Measurements from ENCODE around the gene DUS2.

DUS2 gene

DNA sequence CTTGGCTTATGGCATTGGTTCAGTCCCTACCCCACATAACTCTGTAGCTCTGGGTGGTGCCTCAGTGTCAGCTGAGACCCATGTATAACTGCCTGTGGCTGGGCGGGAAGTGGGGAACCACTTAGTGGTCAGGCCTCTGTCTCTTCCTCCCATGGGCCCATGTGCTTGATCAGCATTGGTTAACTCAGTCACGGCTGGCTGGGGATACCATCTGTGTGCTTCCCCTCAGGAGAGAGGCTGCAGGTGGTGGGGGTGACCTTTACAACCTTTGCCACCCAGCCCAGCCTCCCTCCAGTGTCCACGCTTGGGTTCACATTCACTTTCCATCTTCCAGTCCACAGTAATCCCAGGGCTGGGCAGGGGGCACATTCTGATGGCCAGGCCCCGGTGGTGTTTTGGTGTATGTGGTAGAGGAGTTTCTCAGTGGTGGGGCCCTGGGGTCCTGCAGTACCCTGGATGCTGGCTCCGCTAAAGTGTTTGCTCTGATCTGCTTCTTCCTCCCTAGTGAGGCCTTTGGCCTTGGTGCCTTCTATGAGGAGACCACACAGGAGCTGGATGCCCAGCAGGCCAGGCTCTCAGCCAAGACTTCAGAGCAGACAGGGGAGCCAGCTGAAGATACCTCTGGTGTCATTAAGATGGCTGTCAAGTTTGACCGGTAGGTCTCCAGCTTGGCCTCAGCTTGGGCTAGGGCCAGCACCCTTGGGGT is 51.9 kb downstream of the DUS2 start:
- in situ Hi-C loops (cut with MboI; ENCODE audit: low sequenced_read_pairs): no loop called here

DNA sequence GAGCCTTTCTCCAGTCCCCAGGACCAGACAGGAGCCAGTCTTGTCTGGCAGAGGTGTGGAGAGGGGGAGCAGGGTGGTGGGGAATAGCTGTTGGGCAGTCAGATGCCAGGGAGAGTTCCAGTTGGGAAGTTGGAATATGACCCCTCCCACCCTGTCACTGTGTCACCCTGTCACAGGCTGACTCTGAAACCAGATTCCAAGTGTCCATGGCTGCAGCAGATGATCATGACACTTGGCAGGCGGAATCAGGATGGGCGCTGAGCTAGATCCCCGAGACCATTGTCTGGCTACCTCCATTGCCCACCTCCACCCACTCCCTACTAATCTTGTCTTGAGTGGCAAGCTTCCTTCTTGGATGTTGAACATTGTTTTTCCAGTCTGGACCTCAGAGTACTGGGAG is 52.9 kb downstream of the DUS2 start:
- in situ Hi-C loops (cut with MboI; ENCODE audit: low sequenced_read_pairs): no loop called here

DNA sequence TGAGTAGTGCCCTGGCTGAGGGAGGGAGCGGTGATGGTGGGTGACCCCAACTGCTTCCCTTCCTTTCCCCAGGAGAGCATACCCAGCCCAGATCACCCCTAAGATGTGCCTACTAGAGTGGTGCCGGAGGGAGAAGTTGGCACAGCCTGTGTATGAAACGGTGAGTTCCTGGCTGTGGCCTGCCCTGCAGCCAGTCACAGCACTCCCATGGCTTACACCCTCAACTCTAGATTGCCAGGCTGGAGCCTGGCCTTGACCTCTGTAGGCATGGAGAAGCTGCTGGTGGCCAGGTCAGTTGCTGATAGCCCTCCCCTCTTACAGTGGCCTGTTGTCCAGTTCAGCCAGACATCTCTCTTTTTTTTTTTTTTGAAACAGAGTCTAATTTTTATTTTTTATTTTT is 53.5 kb downstream of the DUS2 start:
- in situ Hi-C loops (cut with MboI; ENCODE audit: low sequenced_read_pairs): no loop called here

DNA sequence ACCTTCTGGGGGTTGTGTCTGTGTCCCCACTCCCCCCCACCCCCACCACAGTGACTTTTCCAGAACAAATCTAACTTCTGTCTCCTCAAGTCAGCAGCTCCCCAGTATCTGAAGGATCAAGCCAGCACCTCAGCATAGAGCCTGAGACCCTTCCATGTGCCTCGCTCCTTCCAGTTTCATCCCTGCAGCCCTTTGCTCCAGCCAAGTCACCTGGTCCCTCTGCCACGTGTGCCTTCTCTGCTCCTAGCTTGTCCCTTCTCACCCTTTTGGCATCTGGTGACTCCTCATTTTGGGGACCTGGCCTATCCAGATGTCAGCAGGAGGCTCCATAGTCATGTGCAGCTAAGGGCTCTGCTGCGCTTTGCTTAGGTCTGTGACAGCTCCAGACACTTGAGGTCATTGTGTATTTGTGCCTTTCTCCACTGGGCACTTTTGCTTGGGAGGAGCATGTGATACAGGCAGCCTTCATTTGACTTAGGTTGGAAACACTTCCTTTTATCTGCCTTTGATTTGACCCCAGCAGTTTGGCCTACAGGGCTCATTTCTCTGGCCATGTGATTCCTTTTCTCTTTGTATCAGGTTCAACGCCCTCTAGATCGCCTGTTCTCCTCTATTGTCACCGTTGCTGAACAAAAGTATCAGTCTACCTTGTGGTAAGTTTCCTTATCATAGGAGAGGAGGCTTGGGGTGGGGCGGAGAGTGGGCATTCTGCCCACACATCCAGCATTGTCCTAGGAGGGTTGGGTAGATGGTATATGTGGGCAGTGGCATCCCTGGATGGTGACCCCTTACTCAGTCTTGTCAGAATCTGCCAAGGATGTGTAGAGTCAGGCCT is 55.0 kb downstream of the DUS2 start:
- in situ Hi-C loops (cut with MboI; ENCODE audit: low sequenced_read_pairs): no loop called here

DNA sequence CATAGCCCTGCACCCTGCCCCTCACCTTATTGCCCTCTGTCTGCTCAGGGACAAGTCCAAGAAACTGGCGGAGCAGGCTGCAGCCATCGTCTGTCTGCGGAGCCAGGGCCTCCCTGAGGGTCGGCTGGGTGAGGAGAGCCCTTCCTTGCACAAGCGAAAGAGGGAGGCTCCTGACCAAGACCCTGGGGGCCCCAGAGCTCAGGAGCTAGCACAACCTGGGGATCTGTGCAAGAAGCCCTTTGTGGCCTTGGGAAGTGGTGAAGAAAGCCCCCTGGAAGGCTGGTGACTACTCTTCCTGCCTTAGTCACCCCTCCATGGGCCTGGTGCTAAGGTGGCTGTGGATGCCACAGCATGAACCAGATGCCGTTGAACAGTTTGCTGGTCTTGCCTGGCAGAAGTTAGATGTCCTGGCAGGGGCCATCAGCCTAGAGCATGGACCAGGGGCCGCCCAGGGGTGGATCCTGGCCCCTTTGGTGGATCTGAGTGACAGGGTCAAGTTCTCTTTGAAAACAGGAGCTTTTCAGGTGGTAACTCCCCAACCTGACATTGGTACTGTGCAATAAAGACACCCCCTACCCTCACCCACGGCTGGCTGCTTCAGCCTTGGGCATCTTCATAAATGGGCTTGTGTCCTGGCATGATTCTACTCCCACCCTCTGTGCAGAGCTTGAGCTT is 55.8 kb downstream of the DUS2 start:
- in situ Hi-C loops (cut with MboI; ENCODE audit: low sequenced_read_pairs): no loop called here

DNA sequence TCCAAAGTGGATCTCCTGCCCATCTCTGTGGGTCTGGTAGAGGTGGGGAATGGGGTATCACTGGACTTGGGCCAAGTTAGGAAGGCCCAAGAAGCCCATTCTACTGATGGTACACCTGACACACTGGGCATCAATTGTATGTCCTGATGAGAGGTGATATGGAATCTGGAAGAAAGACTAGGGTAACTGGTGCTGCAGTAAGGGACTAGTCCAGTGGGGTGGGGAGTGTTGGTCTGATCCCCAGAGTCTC is 56.2 kb downstream of the DUS2 start:
- in situ Hi-C loops (cut with MboI; ENCODE audit: low sequenced_read_pairs): no loop called here

DNA sequence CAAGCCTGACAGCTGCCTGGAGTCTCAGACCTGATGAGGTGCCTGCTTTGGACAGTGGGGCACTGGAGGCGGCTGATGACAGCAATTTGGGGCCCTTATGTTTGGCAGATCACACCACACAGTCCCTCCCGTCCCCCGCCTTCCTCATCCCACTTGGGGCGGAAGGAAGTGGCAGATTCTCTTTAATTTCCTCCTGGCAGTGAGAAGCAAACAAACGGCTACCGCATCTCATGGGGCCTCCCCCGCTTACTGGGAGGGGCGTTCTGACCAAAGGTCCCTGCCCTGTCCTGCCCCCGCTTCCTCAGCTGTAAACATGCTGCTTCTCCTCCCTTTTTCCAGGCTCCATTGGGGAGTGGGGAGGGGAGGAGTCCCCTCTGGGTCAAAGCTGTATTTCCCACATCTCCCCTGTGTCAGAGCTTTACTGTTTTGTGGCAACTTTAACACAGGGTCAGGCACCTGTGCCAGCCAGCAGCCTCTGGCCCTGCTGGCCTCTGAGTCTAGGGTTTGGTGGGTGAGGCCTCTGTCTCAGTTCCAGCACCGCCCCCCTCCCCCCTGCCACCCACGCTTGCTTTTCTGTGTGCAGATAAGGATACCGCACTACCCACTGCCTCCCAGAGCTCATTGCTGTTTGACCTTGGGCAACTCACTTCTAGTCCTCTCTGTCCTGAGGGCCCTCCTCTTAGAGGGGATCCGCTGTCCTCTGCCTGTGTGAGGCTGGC is 56.7 kb downstream of the DUS2 start:
- in situ Hi-C loops (cut with MboI; ENCODE audit: low sequenced_read_pairs): no loop called here

DNA sequence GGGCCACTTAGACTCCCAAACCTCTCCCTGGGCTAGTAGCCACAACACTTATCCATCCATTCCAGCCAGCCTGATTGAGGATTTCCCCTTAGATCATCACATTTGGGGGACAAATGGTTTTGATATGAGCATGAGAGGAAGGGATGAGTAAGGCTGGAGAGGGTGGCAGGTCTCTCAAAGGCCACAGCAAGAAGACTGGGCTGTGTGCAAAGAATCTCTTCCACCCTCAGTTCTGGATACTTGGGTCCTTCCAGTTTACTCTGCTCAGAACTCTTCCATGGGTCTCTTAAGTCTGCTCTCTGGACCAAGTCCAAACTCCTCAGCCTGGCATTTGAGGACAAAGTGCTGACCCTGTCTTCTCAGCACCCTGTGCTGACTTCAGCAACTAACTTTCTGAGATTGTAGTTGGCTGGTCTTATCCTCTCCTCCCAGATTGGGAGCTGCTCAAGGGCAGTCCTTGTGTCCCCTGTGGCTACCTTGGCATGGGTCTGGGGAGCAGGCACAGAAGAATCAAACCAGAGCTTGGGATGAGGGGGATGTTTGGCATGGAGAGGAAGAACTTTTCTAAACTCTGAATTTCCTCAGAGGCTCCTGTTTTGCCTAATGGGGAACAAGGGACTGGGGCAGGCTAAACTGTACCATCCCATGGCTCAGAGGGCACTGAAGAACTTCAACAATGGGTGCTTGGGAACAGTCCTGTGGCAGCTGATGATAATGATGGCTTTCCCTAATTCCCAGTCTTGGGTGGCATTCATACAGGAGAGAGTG is 59.0 kb downstream of the DUS2 start:
- in situ Hi-C loops (cut with MboI; ENCODE audit: low sequenced_read_pairs): no loop called here

DNA sequence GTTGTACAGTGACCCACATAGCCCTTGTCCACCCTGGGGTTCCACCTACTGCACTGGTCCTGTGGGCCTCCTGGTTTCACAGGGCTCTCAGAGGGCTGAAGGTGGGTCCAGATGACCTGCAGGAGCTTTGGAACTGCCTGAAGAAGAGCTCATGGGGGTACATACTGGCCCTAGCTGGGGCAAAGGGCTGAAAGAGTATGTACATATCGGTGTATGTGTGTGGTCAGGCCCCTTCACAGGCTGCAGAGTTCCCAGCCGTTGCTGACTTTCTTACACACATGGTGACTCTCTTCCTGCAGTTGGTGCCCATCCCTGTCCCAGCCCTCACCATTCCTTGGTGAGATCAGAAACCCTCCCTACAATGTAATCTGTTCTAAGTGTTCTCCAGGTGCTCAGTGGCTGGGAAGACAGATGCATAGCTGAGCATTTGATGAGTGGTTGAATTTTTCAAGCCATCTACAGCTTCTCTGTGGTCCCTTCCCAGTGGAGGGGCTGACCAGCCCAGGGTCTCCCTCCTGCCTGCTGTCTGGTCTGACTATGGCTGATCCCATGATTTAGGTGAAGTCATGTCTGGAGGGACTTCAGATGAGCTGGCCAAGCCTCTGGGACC is 59.6 kb downstream of the DUS2 start:
- in situ Hi-C loops (cut with MboI; ENCODE audit: low sequenced_read_pairs): no loop called here

DNA sequence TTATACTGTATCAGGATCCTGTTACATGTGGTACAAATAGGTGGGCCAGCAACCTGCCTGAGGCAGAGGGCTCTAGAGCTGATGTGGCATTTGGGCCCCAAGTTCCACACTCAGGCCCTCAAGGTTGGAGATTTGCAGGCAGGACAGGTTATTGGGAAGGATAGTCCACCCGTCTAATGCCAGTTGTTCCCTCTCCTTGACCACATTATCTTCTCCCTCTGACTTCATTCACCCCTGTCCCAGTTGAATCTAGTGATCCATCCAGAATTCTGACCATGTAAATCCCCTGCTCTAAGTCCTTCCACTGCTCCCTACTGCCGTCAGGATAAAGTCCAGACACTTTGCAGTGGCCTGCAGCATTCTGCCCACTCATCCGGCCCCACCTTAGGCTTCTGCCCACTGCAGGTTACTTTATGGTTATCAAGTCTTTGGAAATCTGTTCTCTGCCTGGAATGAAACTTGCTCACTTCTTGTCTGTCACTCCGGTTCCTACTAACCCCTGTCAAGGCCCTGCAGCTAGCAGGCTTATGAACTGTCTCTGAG is 60.2 kb downstream of the DUS2 start:
- in situ Hi-C loops (cut with MboI; ENCODE audit: low sequenced_read_pairs): no loop called here

DNA sequence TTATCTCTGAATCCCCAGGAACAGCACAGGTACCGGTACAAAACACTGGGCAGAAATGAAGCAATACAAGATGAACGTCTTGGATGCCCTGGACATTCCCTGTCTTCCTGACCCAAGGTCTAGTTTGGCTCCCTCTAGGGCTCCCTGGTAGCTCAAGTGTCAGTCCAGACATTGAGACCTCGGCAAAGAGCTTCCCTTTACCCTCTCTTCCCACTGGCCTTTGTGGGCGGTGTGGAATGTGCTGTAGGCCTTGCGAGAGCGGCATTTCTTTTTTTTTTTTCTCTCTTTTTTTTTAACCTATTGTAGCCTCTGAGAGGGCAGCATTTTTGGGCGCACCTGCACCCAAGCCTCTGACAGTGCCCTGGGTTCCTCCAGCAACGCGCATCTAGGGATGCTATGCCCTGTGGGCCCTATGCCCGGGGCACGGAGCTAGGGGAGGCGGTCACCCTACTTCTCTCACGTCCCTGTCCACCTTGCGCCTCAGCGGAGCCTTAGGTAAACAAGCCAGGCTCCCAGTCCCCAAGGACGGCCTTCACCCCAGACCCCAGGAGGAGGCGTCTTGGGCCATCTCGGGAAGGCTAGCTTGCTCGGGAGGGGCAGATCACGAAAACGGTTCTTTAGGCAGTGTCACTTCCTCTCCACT is 60.9 kb downstream of the DUS2 start:
- in situ Hi-C loops (cut with MboI; ENCODE audit: low sequenced_read_pairs): no loop called here

DNA sequence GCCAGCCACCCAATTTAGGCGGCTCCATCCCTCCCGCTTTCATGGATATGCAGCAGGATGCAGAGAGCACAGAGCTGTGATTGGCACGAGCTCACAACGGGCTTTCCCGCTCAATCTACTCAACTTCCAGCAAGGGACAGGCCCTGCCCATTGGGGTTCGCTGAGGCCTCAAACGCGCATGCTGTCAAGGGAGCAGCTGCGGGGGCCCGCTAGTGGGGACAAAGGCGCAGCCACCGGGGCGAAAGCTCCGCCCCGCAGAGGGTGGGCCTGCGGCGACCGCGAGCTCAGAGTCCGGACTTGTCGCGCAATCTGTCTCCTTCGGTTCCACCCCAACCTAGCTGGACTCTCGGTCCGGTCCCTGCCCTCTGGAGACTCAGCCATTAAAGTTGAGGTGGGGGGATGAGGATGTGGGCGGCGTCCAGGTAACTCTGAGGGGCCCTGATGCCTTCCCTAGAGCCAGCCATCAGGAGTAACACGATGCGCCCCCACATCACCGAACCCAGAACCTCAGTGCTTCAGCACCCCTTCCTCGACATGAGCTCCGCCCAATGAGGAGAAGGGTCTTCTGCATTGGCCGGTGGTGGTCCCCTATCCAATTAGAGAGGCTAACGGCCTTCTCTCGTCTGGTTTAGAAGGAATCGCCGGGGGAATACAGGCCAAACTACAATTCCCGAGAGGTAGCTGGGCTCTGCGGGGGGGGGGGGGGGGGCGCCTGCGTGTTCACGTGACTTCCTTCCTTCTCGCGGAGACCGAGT is 61.6 kb downstream of the DUS2 start:
- in situ Hi-C loops (cut with MboI; ENCODE audit: low sequenced_read_pairs): no loop called here

DNA sequence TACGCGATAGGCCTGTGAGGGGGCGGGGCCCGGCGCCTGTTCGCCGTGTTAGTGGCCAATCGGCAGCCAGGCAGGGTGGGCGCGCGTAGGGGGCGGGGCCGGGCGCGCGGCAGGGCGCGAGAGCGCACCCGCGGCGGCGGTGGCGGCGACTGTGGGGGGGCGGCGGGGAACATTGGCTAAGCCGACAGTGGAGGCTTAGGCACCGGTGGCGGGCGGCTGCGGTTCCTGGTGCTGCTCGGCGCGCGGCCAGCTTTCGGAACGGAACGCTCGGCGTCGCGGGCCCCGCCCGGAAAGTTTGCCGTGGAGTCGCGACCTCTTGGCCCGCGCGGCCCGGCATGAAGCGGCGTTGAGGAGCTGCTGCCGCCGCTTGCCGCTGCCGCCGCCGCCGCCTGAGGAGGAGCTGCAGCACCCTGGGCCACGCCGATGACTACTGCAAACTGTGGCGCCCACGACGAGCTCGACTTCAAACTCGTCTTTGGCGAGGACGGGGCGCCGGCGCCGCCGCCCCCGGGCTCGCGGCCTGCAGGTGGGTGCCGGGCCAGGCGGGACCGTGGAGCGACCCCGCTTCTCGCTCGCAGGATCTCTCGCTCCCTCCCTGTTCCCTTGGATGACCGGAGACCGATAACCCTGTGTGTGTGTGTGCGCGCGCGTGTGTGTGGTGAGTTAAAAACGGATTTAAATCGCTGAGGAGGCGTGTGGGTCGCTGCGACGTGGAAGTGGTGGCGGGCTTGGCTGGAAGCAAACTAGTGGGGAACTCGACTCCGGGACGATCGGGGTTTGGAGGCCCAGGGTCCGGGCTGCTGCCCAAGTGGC is 62.4 kb downstream of the DUS2 start, which contains the start of gene NFATC3:
TSS of gene NFATC3 (plus strand) at position 112 of the 813 bp plus-strand sequence. CDS start at position 424, 312 bp downstream.
- in situ Hi-C loops (cut with MboI; ENCODE audit: low sequenced_read_pairs): no loop called here

DNA sequence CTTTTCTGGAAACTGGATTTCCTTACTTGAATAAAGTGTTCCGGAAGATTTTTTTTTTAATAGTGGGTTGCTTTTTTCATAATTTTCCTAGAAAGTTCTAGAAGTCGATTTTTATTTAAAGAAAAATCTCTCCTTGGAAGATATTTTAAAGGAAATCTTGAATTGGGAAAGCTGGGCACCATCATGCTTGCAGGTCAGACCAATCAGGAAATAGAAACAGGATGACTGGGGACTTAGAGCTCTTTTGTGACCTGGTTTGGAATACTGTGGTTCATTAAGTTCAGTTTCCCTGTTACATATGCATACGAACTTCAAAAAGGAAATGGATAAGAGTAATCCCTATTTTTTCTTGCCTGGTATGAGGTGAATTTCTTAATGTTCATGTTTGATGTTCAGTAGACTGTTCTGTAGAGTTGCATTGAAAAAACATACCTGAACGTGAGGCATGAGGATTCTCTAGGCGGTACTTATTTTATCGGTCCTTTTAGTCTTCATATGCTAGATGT is 63.3 kb downstream of the DUS2 start:
- in situ Hi-C loops (cut with MboI; ENCODE audit: low sequenced_read_pairs): no loop called here

DNA sequence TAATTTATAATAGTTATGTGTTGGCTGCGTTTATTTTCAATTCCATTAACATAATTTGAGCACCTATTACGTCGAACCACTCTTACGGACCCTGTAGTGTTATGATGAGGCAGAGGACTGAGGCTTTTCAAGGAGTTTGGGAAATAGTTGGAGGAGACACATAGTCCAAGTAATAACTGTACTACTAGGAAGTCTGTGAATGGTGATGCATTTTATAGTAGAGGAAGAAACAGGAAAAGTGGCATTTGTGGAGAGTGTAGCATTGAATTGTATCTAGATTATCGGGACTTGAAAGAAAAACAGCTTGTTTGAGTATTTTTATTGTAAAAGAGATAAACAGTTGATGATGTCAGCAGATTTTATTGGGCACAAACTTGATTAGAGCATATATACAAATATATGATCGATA is 63.8 kb downstream of the DUS2 start:
- in situ Hi-C loops (cut with MboI; ENCODE audit: low sequenced_read_pairs): no loop called here

DNA sequence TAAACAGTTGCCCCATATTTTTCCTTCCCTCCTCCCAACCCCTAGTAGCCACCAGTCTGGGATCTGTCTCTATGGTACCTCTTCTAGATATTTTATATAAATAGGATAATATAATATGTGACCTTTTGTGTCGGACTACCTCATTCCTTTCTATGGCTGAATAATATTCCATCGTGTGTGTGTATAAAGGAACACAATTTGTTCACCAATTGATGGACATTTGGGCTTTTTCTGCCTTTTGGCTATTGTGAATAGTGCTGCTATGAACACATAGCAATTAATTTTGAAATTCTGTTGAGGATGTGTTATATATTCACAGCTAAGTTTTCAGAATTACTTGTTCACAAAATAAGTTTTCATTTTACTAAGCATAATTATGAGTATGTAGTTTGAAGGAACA is 64.6 kb downstream of the DUS2 start:
- in situ Hi-C loops (cut with MboI; ENCODE audit: low sequenced_read_pairs): no loop called here

DNA sequence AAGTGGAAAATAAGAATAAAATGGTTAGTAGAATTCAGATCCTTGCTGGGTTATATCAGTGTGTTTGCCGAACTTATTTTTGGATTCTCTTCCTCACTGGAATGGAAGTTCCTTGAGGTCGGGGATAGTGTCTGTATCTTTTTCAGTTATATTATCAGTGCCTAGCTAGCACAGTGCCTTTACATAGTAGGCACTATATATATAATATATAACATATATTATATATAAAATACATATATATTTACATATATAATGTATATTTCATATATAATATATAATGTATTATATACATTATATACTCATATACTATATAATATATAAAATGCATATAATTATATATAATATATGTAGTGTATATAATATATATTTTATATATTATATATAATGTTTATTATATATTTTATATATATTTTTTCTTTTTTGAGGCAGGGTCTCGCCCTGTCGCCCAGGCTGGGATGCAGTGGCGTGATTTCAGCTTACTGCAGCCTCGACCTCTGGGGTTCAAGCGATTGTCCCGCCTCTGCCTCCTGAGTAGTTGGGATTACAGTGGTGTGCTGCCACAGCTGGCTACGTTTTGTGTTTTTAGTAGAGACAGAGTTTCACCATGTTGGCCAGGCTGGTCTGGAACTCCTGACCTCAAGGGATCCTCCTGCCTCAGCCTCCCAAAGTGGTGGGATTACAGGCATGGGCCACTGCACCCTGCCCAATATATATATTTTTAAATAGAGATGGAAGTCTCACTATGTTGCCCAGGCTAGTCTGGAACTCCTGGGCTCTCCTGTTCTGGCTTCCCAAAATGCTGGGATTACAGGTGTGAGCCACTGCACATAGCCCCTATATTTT is 65.3 kb downstream of the DUS2 start:
- in situ Hi-C loops (cut with MboI; ENCODE audit: low sequenced_read_pairs): no loop called here

All from hTERT RPE-1 (cell line).